22Rv1 (cell line): ENCODE measurements around the gene PDE3A.

Source experiments
- CTCF ChIP-seq: fragments of 450-650 bp; IDR thresholded peaks from 2 replicates; pipeline ENCODE4 v1.5.1; 2017; ENCODE audit warnings: mild to moderate bottlenecking
- ZFX ChIP-seq: fragments of 450-650 bp; IDR thresholded peaks from 2 replicates; pipeline ENCODE4 v1.6.1; 2017; ENCODE audit warnings: antibody characterized with exemption, borderline replicate concordance

GRCh38 chr12:20368651-20369304, 441 bp downstream of the PDE3A start:
- no peak for TF ChIP-seq CTCF
- TF ChIP-seq ZFX, result no peak
